ENCODE data around the gene VSTM1.

DNA sequence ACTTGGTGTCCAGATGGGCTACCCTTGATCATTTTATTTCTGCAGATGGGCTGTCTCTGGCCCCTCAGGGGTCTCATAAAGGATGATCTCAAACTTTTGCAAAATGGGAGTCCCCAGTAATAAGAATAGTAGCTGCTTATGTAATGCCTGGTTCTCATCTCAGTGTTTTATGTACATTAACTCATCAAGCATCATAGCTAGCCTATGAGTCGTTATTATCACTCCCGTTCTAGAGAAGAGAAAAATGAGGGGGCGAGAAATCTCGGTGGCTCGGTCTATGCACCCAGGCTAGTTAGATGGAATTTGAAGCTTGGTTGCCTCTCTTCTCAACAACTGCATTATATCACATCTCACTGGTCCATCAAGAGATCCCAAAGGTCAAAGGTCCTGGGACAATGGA is 68.9 kb downstream of the VSTM1 start:
- TF ChIP-seq EP300 (IDR thresholded peaks at IDR 0.05; ENCODE audit: borderline replicate concordance) = no peak
- TF ChIP-seq RAD21 (IDR thresholded peaks at IDR 0.05; ENCODE audit: low read depth) = no peak
- no peak for TF ChIP-seq CREB1 (IDR thresholded peaks at IDR 0.05; ENCODE audit: low read depth)
- TF ChIP-seq, protein P1, sequence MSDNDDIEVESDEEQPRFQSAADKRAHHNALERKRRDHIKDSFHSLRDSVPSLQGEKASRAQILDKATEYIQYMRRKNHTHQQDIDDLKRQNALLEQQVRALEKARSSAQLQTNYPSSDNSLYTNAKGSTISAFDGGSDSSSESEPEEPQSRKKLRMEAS (IDR thresholded peaks at IDR 0.05) = no peak
- TF ChIP-seq ZBTB7A (IDR thresholded peaks at IDR 0.05; ENCODE audit: low read depth) = no peak
- TF ChIP-seq, protein P2, sequence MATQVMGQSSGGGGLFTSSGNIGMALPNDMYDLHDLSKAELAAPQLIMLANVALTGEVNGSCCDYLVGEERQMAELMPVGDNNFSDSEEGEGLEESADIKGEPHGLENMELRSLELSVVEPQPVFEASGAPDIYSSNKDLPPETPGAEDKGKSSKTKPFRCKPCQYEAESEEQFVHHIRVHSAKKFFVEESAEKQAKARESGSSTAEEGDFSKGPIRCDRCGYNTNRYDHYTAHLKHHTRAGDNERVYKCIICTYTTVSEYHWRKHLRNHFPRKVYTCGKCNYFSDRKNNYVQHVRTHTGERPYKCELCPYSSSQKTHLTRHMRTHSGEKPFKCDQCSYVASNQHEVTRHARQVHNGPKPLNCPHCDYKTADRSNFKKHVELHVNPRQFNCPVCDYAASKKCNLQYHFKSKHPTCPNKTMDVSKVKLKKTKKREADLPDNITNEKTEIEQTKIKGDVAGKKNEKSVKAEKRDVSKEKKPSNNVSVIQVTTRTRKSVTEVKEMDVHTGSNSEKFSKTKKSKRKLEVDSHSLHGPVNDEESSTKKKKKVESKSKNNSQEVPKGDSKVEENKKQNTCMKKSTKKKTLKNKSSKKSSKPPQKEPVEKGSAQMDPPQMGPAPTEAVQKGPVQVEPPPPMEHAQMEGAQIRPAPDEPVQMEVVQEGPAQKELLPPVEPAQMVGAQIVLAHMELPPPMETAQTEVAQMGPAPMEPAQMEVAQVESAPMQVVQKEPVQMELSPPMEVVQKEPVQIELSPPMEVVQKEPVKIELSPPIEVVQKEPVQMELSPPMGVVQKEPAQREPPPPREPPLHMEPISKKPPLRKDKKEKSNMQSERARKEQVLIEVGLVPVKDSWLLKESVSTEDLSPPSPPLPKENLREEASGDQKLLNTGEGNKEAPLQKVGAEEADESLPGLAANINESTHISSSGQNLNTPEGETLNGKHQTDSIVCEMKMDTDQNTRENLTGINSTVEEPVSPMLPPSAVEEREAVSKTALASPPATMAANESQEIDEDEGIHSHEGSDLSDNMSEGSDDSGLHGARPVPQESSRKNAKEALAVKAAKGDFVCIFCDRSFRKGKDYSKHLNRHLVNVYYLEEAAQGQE (IDR thresholded peaks at IDR 0.05; ENCODE audit: low read depth) = no peak
- TF ChIP-seq NFIC (IDR thresholded peaks at IDR 0.05) = no peak
- TF ChIP-seq TCF12 (IDR thresholded peaks at IDR 0.05; ENCODE audit: low read depth) = no peak
- TF ChIP-seq, protein P3, sequence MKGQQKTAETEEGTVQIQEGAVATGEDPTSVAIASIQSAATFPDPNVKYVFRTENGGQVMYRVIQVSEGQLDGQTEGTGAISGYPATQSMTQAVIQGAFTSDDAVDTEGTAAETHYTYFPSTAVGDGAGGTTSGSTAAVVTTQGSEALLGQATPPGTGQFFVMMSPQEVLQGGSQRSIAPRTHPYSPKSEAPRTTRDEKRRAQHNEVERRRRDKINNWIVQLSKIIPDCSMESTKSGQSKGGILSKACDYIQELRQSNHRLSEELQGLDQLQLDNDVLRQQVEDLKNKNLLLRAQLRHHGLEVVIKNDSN (IDR thresholded peaks at IDR 0.05) = no peak
- TF ChIP-seq FOXM1 (IDR thresholded peaks at IDR 0.05; ENCODE audit: borderline replicate concordance, low read depth) = no peak
- no peak for TF ChIP-seq TEAD4 (IDR thresholded peaks at IDR 0.05)
- no peak for TF ChIP-seq EGR1 (IDR thresholded peaks at IDR 0.05)
- no peak for TF ChIP-seq YY1 (IDR thresholded peaks at IDR 0.05; ENCODE audit: low read depth)

Data from Ishikawa (cell line).